ENCODE data around the gene CLSTN1. TPM values are rescaled to one million over a fixed set of nuclear protein-coding genes. Genes with fewer than 3 reads are reported as not detected.
"Not testable (repeated sequence)": the region's sequence is repeated elsewhere in the genome, so short reads cannot be mapped to it uniquely, and the experiment has no call there.

CLSTN1 gene
- total and polyA plus RNA-seq, 2 of the 13 experiments (the other 11 are each of a cell fraction or from before 2014, with no cell fraction given), result 19.7 to 29.8 TPM

DNA sequence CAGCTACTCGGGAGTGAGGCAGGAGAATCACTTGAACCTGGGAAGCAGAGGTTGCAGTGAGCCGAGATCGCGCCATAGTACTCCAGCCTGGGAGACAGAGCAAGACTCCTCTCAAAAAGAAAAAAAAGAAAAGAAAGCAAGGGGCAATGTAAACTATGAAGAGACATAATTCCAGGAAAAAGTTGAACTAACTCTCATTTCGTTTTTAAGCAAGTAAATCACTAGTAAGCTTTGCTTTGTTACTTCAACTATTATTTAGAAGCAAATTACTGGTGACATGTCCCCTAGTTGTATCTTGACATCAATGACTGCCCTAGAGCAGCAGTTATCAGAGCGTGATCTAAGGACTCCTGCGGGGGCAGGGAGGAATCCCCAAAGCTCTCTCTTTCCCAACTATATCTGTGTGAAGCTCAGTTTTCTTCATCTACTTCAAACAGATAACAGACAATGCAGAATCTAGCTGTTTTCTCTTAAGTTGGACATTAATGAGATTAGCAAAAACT, 18.7 kb downstream of the CLSTN1 start:
- Histone ChIP-seq H2AFZ (ENCODE audit: low read length) (no peak overlapping the region), H4K20me1 (ENCODE audit: insufficient read depth, low read length) (peaks cover 4% of the 10 kb centered on the region; the same call in 1 of the 2 replicates), H3K36me3 (replicated peaks in 1 of 2; ENCODE audit: control insufficient read depth in 1 of 2, insufficient read depth in 2 of 2, low read length in 2 of 2) (no peaks in the 10 kb centered on the region; a peak in 1 of 5 replicates), H3K79me2 (ENCODE audit: insufficient read depth, low read length) (peaks cover 66% of the 10 kb centered on the region), H3K4me1 (ENCODE audit: insufficient read depth, low read length) (peaks cover 17% of the 10 kb centered on the region), H3K27ac (ENCODE audit: extremely low read length, insufficient read depth, low read length) (no peak overlapping the region), H3K4me3 (replicated peaks in 1 of 3; ENCODE audit: insufficient read depth in 1 of 3, low read depth in 2 of 3, low read length in 3 of 3) (no peak overlapping the region), H3K9ac (ENCODE audit: insufficient read depth, low read depth, low read length) (no peak overlapping the region), H3K4me2 (ENCODE audit: low read depth, low read length) (no peak overlapping the region), H3K27me3 (ENCODE audit: control insufficient read depth in 1 of 2, insufficient read depth in 2 of 2, low read length in 2 of 2) (no peaks in the 10 kb centered on the region; a peak in 1 of 5 replicates), H3K9me3 (ENCODE audit: low read length) (no peaks in the 10 kb centered on the region)
- ChIA-PET POLR2A (no interaction called here), CTCF (ENCODE audit: low intra/inter-chr PET ratio, low total read pairs) (no interaction called here)
- ATAC-seq, result no peak
- BruUV-seq (replicated peaks), result no TSS peak
- 86% methylated on average over 7 of the region's 7 CpGs for WGBS (ENCODE audit: low lambda C conversion rate)
- DNase-seq (ENCODE audit: low spot score), result no peak
- intact Hi-C loops (cut with micrococcal nuclease; ENCODE audit: unreplicated experiment), result no loop called here
- FAIRE-seq, result no peak
- no peak for TF ChIP-seq ZNF256 (CRISPR knock-in tag; conservative IDR thresholded peaks at IDR 0.05)
- peak; percentile 77 for TF ChIP-seq ZBTB33 (CRISPR knock-in tag; IDR thresholded peaks at IDR 0.05)
- no peak for TF ChIP-seq CBX5 (CRISPR knock-in tag; IDR thresholded peaks at IDR 0.05; ENCODE audit: borderline replicate concordance)
- no peak for TF ChIP-seq ARHGAP35 (CRISPR knock-in tag; IDR thresholded peaks at IDR 0.05; ENCODE audit: borderline replicate concordance)
- peak; percentile 60; the same call in 1 of the 2 replicates for TF ChIP-seq ZNF281 (CRISPR knock-in tag; IDR thresholded peaks at IDR 0.05; ENCODE audit: borderline replicate concordance)
- TF ChIP-seq ZNF572 (CRISPR knock-in tag; IDR thresholded peaks at IDR 0.05), result no peak
- TF ChIP-seq, protein P1, sequence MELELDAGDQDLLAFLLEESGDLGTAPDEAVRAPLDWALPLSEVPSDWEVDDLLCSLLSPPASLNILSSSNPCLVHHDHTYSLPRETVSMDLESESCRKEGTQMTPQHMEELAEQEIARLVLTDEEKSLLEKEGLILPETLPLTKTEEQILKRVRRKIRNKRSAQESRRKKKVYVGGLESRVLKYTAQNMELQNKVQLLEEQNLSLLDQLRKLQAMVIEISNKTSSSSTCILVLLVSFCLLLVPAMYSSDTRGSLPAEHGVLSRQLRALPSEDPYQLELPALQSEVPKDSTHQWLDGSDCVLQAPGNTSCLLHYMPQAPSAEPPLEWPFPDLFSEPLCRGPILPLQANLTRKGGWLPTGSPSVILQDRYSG (CRISPR knock-in tag; IDR thresholded peaks at IDR 0.05), result no peak
- TF ChIP-seq ERF (CRISPR knock-in tag; IDR thresholded peaks at IDR 0.05), result no peak
- in situ Hi-C loops (cut with HindIII; ENCODE audit: extremely low pct_ligation_motif_present, low pct_unique_long_range_greater_than_20kb), result no loop called here

DNA sequence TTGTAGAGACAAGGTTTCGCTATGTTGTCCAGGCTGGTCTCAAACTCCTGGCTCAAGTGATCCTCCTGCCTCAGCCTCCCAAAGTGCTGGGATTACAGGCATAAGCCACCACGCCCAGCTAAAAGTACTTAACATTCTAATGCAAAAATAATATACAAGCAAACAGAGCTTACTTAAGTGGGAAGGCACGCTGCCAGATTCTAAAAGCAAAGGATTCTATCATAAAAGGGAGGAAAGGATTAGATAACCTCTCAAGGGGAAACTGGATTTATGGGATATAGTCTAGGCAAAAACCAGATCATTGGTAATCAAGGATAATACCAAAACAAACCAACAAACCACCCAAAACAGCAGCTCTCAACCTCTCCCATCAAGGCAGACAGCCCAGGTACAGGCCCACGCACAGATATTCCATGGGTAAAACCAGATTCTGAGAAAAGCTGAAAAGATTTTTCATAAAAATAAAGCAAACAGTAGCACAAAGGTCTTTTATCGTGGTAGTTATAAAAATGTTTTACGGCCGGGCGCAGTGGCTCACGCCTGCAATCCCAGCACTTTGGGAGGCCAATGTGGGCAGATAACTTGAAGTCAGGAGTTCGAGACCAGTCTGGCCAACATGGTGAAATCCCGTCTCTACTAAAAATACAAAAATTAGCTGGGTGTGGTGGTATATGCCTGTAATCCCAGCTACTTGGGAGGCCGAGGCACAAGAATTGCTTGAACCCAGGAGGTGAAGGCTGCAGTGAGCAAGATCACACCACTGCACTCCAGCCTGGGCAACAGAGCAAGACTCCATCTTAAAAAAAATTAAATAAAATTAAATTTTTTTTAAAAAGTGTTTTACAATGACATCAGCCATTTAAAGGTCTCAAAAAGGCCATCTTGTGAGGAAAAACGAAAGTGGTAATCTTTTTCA, 20.5 kb downstream of the CLSTN1 start:
- Histone ChIP-seq H3K79me2 (ENCODE audit: insufficient read depth, low read length) (peaks cover 67% of the 10 kb centered on the region), H3K4me1 (ENCODE audit: insufficient read depth, low read length) (peaks cover 17% of the 10 kb centered on the region)
- POLR2A ChIA-PET; FAIRE-seq; ATAC-seq; in situ Hi-C loops (cut with HindIII; ENCODE audit: extremely low pct_ligation_motif_present, low pct_unique_long_range_greater_than_20kb); BruUV-seq (replicated peaks); H2AFZ ChIP-seq (ENCODE audit: low read length); H3K4me3 ChIP-seq (replicated peaks in 1 of 3; ENCODE audit: insufficient read depth in 1 of 3, low read depth in 2 of 3, low read length in 3 of 3); DNase-seq (ENCODE audit: low spot score); H3K9me3 ChIP-seq (ENCODE audit: low read length); CTCF ChIA-PET (ENCODE audit: low intra/inter-chr PET ratio, low total read pairs); intact Hi-C loops (cut with micrococcal nuclease; ENCODE audit: unreplicated experiment); H3K9ac ChIP-seq (ENCODE audit: insufficient read depth, low read depth, low read length); H3K36me3 ChIP-seq (replicated peaks in 1 of 2; ENCODE audit: control insufficient read depth in 1 of 2, insufficient read depth in 2 of 2, low read length in 2 of 2); H3K27me3 ChIP-seq (ENCODE audit: control insufficient read depth in 1 of 2, insufficient read depth in 2 of 2, low read length in 2 of 2); H3K4me2 ChIP-seq (ENCODE audit: low read depth, low read length); H4K20me1 ChIP-seq (ENCODE audit: insufficient read depth, low read length); H3K27ac ChIP-seq (ENCODE audit: extremely low read length, insufficient read depth, low read length): not testable (repeated sequence)
- WGBS (ENCODE audit: low lambda C conversion rate), result 98% methylated on average over 13 of the region's 13 CpGs

Measured in HepG2 (cell line).